ENCODE measurements around the gene GPR162.

The GPR162 gene

DNA sequence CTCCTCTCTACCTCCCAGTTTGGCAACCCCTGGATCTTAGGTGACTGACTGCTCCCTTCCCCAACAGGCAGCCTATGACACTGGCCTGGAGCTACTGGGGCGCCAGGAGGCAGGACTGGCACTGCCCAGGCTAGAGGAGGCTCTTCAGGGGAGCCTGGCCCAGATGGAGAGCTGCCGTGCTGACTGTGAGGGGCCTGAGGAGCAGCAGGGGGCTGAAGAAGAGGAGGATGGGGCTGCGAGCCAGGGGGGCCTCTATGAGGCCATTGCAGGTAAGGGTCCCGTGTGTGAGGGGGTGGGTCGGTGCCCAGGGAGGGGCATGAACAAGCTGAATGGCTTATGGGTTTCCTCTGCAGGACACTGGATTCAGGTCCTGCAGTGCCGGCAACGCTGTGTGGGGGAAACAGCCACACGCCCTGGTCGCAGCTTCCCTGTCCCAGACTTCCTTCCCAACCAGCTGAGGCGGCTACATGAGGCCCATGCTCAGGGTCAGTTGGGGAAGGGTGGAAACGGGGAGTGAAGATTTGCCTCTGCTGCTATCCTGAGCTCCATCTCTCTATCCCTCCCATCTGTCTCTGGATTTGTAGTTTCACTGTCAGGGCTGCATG is 8.8 kb downstream of the GPR162 start:
- no peak overlapping the region for H3K4me3 ChIP-seq (ENCODE audit: low read depth, low read length)
- TF ChIP-seq POLR2A (IDR thresholded peaks at IDR 0.05; ENCODE audit: extremely low read depth, insufficient read length) (no peak), MYC (IDR thresholded peaks at IDR 0.05; ENCODE audit: low read depth, low read length) (no peak)
- TF ChIP-seq, protein P1, sequence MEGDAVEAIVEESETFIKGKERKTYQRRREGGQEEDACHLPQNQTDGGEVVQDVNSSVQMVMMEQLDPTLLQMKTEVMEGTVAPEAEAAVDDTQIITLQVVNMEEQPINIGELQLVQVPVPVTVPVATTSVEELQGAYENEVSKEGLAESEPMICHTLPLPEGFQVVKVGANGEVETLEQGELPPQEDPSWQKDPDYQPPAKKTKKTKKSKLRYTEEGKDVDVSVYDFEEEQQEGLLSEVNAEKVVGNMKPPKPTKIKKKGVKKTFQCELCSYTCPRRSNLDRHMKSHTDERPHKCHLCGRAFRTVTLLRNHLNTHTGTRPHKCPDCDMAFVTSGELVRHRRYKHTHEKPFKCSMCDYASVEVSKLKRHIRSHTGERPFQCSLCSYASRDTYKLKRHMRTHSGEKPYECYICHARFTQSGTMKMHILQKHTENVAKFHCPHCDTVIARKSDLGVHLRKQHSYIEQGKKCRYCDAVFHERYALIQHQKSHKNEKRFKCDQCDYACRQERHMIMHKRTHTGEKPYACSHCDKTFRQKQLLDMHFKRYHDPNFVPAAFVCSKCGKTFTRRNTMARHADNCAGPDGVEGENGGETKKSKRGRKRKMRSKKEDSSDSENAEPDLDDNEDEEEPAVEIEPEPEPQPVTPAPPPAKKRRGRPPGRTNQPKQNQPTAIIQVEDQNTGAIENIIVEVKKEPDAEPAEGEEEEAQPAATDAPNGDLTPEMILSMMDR (IDR thresholded peaks at IDR 0.05; ENCODE audit: low read depth, low read length) = no peak
- TF ChIP-seq, protein P2, sequence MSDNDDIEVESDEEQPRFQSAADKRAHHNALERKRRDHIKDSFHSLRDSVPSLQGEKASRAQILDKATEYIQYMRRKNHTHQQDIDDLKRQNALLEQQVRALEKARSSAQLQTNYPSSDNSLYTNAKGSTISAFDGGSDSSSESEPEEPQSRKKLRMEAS (IDR thresholded peaks at IDR 0.05; ENCODE audit: low read depth, low read length) = no peak
- DNase-seq (ENCODE audit: low read depth) = no peak

DNA sequence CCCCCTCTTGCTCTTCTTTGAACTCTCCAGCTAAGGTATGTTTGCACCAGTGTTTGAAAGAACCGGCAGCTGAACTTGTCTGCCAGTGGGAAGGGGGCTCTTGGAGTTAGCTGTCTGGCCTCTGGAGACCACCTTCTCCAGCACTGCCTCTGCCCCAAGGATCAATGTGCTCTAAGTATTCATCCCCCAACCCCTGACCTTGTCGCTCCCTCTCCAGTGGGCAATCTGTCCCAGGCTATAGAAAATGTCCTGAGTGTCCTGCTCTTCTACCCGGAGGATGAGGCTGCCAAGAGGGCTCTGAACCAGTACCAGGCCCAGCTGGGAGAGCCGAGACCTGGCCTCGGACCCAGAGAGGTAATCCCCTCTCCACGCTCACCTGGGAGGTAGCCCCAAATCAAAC is 9.4 kb downstream of the GPR162 start:
- DNase-seq (ENCODE audit: low read depth) = no peak
- H3K4me3 ChIP-seq (ENCODE audit: low read depth, low read length) = no peak overlapping the region
- TF ChIP-seq, protein P1 (IDR thresholded peaks at IDR 0.05; ENCODE audit: low read depth, low read length) = no peak
- TF ChIP-seq POLR2A (IDR thresholded peaks at IDR 0.05; ENCODE audit: extremely low read depth, insufficient read length) (no peak), MYC (IDR thresholded peaks at IDR 0.05; ENCODE audit: low read depth, low read length) (no peak)
- TF ChIP-seq, protein P2 (IDR thresholded peaks at IDR 0.05; ENCODE audit: low read depth, low read length) = no peak

DNA sequence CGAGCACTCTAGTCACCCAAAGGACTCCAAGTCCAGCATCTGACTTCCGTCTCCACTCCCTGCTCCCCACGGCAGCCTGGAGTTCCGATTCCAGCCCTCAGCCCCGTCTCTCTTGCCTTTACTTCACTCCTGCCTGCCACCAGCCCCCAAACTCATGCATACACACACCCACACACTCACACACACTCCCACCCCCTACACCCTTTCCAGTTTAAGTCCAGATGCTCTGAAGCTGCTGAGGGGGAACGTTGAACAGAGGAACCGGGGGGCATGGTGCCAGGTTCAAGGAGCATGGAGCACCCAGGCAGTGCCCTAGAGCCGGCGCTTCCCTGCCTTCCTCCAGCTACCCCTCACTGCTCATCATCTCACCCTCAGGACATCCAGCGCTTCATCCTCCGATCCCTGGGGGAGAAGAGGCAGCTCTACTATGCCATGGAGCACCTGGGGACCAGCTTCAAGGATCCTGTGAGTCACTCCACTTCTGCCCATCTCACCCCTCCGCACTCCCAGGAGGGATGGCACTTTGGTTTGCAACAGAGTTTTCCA is 9.9 kb downstream of the GPR162 start:
- H3K4me3 ChIP-seq (ENCODE audit: low read depth, low read length) = no peak overlapping the region
- TF ChIP-seq, protein P2 (IDR thresholded peaks at IDR 0.05; ENCODE audit: low read depth, low read length) = no peak
- TF ChIP-seq POLR2A (IDR thresholded peaks at IDR 0.05; ENCODE audit: extremely low read depth, insufficient read length) = no peak
- TF ChIP-seq, protein P1 (IDR thresholded peaks at IDR 0.05; ENCODE audit: low read depth, low read length) = no peak
- no peak for TF ChIP-seq MYC (IDR thresholded peaks at IDR 0.05; ENCODE audit: low read depth, low read length)
- no peak for DNase-seq (ENCODE audit: low read depth)

DNA sequence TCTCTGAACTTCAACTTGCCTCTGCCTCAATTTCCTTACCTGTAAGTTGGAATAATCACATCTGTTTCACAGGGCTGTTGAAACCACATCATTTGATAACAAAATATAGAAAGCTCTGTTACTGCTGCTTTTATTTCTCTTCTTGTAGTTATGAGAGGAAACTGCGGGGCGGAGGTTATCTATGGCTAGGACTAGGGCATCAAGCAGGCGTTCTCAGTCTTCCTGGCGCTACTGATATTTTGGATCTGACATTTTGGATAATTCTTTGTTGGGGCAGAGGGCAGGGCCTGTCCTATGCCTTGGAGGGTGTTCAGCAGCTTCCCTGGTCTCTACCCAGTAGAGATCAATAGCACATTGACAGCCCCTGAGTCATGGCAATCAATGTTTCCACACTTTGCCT is 10.5 kb downstream of the GPR162 start:
- TF ChIP-seq POLR2A (IDR thresholded peaks at IDR 0.05; ENCODE audit: extremely low read depth, insufficient read length) (no peak), MYC (IDR thresholded peaks at IDR 0.05; ENCODE audit: low read depth, low read length) (no peak)
- TF ChIP-seq, protein P1 (IDR thresholded peaks at IDR 0.05; ENCODE audit: low read depth, low read length) = no peak
- TF ChIP-seq, protein P2 (IDR thresholded peaks at IDR 0.05; ENCODE audit: low read depth, low read length) = no peak
- no peak for DNase-seq (ENCODE audit: low read depth)
- H3K4me3 ChIP-seq (ENCODE audit: low read depth, low read length) = no peak overlapping the region

DNA sequence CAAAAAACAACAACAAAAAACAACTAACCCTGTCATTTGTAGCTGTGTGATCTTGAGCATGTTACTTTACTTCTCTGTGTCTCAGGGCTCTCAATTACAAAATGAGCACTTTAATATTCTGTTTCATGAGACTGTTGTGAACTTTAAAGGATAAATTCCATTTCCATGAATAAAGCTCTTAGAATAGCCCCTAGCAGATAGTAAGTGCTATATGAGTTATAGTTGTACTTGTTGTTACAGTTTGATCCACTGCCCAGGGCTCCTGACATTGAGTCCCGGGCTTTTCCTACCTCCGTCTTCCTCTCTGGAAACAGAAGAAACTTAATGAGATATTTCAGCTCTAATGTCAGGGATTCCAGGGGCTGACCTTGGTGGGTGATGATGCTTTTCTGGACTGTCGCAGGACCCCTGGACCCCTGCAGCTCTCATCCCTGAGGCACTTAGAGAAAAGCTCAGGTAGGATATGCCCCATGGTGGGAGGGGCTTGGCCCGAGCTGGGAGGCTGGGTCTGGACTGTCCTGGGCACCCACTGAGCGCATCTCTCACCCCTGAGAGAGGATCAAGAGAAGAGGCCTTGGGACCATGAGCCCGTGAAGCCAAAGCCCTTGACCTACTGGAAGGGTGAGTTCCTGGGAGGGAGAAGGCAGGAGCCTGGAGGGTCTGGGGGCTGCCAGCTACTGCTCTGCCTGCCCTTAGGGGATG is 11.7 kb downstream of the GPR162 start:
- H3K4me3 ChIP-seq (ENCODE audit: low read depth, low read length) = no peak overlapping the region
- TF ChIP-seq, protein P2 (IDR thresholded peaks at IDR 0.05; ENCODE audit: low read depth, low read length) = no peak
- TF ChIP-seq, protein P1 (IDR thresholded peaks at IDR 0.05; ENCODE audit: low read depth, low read length) = no peak
- TF ChIP-seq POLR2A (IDR thresholded peaks at IDR 0.05; ENCODE audit: extremely low read depth, insufficient read length) (no peak), MYC (IDR thresholded peaks at IDR 0.05; ENCODE audit: low read depth, low read length) (no peak)
- DNase-seq (ENCODE audit: low read depth) = no peak

All from NB4 (cell line).